SK-N-SH (cell line): ENCODE results near the gene TNPO2. TPM values are rescaled to one million over a fixed set of nuclear protein-coding genes. Genes with fewer than 3 reads are reported as not detected.

ENCODE experiments used
- CHD2 ChIP-seq: fragments of 150-350 bp; IDR thresholded peaks from 2 replicates; pipeline ENCODE4 v1.6.1; 2018; ENCODE audit warnings: low read length; ENCODE audit not compliant: partially characterized antibody
- EP300 ChIP-seq, 2 experiments: IDR thresholded peaks; 2 replicates each; pipeline versions ENCODE4 v1.4.0 to v1.6.1; 2012; ENCODE audit warnings: borderline replicate concordance in 1 of 2, low read depth in 1 of 2, low read length in 1 of 2
- EZH2phosphoT487 ChIP-seq: fragments of 200-600 bp; sonication (generic); IDR thresholded peaks from 2 replicates; pipeline ENCODE4 v1.6.1; 2017; ENCODE audit warnings: low read depth, mixed run types, mild to moderate bottlenecking, antibody characterized with exemption, moderate library complexity, borderline replicate concordance
- FOXJ3 ChIP-seq: sonication (generic); formaldehyde crosslinking; IDR thresholded peaks from 2 replicates; pipeline ENCODE4 v1.5.1; 2020; ENCODE audit warnings: mild to moderate bottlenecking, missing genetic modification reagents
- IRF3 ChIP-seq: fragments of 150-350 bp; IDR thresholded peaks from 2 replicates; pipeline ENCODE4 v1.6.1; 2016; ENCODE audit warnings: mild to moderate bottlenecking, low read depth, low read length
- JUND ChIP-seq: IDR thresholded peaks from 2 replicates; pipeline ENCODE4 v1.4.0; 2012
- MEF2A ChIP-seq: IDR thresholded peaks from 2 replicates; pipeline ENCODE4 v1.4.0; 2012; ENCODE audit warnings: low read depth, borderline replicate concordance
- MXI1 ChIP-seq: IDR thresholded peaks from 2 replicates; pipeline ENCODE4 v1.6.1; 2012; ENCODE audit warnings: mild to moderate bottlenecking, low read depth, low read length, improper control_type of control experiment
- NRF1 ChIP-seq: IDR thresholded peaks from 2 replicates; pipeline ENCODE4 v1.6.1; 2012; ENCODE audit warnings: low read depth, mild to moderate bottlenecking, low read length
- RAD21 ChIP-seq: IDR thresholded peaks from 2 replicates; pipeline ENCODE4 v1.6.1; 2012; ENCODE audit warnings: mild to moderate bottlenecking, low read length
- RCOR1 ChIP-seq: fragments of 150-350 bp; IDR thresholded peaks from 2 replicates; pipeline ENCODE4 v1.6.1; 2017; ENCODE audit warnings: antibody characterized with exemption, low read length
- SIN3A ChIP-seq: IDR thresholded peaks from 2 replicates; pipeline ENCODE4 v1.6.1; 2012; ENCODE audit warnings: low read depth, mild to moderate bottlenecking, low read length, moderate library complexity, borderline replicate concordance
- SMC3 ChIP-seq: IDR thresholded peaks from 2 replicates; pipeline ENCODE4 v1.6.1; 2012; ENCODE audit warnings: low read depth, low read length, improper control_type of control experiment
- TCF12 ChIP-seq: IDR thresholded peaks from 2 replicates; pipeline ENCODE4 v1.4.0; 2012
- TEAD4 ChIP-seq: IDR thresholded peaks from 2 replicates; pipeline ENCODE4 v1.4.0; 2012; ENCODE audit warnings: mild to moderate bottlenecking, borderline replicate concordance; ENCODE audit not compliant: insufficient read depth
- polyA plus RNA-seq, 3 experiments: library from polyadenylated mRNA; depleted of rRNA; stranded (reverse); fragments of >200 nt; gene quantifications; 2 replicates each; pipeline ENCODE4 v1.2.3, GENCODE V29; 2012
- TF ChIP-seq, protein P1 (sequence below): IDR thresholded peaks from 2 replicates; pipeline ENCODE4 v1.4.0; 2012; ENCODE audit warnings: low read depth, borderline replicate concordance
- TF ChIP-seq, protein P2 (sequence below): IDR thresholded peaks from 2 replicates; pipeline ENCODE4; 2012

TNPO2 gene
- polyA plus RNA-seq, 1 of the 3 experiments (the other 2 are of a cell fraction): 82.4 TPM

DNA sequence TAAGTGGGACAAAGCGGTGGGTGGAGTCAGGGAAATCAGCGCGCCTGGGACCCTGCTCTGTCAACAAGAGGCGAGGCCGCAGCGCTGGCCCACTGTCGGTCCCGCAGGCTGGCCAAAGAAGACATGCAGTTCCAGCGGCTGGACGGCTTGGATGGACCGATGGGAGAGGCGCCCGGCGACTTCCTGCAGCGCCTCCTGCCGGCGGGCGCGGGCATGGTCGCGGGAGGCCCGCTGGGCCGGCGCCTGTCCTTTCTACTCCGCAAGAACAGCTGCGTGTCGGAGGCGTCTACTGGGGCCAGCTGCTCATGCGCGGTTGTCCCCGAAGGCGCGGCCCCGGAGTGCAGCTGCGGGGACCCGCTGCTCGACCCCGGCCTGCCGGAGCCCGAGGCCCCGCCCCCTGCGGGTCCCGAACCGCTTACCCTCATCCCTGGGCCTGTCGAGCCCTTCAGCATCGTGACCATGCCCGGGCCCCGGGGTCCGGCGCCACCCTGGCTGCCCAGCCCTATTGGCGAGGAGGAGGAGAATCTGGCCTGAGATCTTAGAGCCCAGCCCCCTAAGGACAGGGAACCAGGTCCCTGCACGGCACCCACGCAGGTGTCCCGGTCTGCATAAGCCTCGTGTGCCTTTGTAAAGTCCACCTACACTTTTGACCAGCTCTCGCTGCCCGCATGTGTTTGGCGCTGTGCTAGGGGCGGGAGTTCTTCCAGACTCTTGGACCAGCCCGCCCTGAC, 34.0 kb upstream of the TNPO2 start (continued):
- peak; percentile 44; the same call in 1 of the 2 replicates for TF ChIP-seq MXI1
- no peak for TF ChIP-seq EP300 (IDR thresholded peaks at IDR 0.05; ENCODE audit: borderline replicate concordance in 1 of 2, low read depth in 1 of 2, low read length in 1 of 2)
- TF ChIP-seq SIN3A: no peak; the same call in 1 of the 2 replicates
- 0 out of 2 replicates have a peak, but pooled peaks have one; percentile 46 for TF ChIP-seq RCOR1
- no peak for TF ChIP-seq CHD2
- TF ChIP-seq TEAD4: no peak
- no peak for TF ChIP-seq TCF12
- no peak for TF ChIP-seq JUND
- TF ChIP-seq, protein P1, sequence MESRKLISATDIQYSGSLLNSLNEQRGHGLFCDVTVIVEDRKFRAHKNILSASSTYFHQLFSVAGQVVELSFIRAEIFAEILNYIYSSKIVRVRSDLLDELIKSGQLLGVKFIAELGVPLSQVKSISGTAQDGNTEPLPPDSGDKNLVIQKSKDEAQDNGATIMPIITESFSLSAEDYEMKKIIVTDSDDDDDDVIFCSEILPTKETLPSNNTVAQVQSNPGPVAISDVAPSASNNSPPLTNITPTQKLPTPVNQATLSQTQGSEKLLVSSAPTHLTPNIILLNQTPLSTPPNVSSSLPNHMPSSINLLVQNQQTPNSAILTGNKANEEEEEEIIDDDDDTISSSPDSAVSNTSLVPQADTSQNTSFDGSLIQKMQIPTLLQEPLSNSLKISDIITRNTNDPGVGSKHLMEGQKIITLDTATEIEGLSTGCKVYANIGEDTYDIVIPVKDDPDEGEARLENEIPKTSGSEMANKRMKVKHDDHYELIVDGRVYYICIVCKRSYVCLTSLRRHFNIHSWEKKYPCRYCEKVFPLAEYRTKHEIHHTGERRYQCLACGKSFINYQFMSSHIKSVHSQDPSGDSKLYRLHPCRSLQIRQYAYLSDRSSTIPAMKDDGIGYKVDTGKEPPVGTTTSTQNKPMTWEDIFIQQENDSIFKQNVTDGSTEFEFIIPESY: no peak
- TF ChIP-seq NRF1: peak; percentile 60
- TF ChIP-seq IRF3: no peak
- peak; percentile 64 for TF ChIP-seq SMC3
- TF ChIP-seq EZH2phosphoT487: no peak
- no peak for TF ChIP-seq FOXJ3 (CRISPR knock-in tag)
- peak; percentile 60 for TF ChIP-seq RAD21
- TF ChIP-seq, protein P2, sequence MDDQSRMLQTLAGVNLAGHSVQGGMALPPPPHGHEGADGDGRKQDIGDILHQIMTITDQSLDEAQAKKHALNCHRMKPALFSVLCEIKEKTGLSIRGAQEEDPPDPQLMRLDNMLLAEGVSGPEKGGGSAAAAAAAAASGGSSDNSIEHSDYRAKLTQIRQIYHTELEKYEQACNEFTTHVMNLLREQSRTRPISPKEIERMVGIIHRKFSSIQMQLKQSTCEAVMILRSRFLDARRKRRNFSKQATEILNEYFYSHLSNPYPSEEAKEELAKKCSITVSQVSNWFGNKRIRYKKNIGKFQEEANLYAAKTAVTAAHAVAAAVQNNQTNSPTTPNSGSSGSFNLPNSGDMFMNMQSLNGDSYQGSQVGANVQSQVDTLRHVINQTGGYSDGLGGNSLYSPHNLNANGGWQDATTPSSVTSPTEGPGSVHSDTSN: no peak
- no peak for TF ChIP-seq MEF2A
